ENCODE results near the gene NFYC.

Gene NFYC

DNA sequence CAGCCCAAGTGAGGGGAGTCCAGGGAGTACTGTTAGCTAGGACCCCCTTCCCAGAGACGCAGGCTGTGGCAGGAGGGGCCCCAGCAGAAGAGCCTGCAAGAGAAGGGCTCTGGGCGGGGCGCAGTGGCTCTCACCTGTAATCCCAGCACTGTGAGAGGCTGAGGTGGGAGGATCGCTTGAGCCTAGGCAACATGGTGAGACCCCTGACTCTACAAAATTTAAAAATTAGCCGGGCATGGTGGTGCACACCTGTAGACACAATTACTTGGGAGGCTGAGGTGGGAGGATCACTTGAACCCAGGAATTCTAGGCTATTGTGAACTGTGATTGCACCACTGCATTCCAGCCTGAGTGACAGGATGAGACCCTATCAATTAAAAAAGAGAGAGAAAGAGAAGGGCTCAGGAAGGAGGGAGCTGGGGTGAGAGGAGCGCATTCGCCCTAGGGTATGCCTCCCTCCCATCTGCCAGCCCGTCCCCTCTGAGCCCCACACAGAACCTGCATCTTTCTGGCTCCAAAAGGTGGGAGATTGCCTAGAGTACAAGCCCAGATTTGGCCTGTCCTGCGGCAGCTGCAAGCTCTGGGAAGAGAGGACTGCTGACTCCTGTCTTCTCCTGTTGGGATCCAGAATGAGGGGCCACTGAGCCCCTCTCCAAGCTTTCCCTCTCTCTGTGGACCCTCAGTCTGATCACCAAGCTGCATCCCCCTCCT, 95.6 kb downstream of the NFYC start:
- DNase-seq (ENCODE audit: low read depth, low spot score), result no peak
- TF ChIP-seq, protein P1, sequence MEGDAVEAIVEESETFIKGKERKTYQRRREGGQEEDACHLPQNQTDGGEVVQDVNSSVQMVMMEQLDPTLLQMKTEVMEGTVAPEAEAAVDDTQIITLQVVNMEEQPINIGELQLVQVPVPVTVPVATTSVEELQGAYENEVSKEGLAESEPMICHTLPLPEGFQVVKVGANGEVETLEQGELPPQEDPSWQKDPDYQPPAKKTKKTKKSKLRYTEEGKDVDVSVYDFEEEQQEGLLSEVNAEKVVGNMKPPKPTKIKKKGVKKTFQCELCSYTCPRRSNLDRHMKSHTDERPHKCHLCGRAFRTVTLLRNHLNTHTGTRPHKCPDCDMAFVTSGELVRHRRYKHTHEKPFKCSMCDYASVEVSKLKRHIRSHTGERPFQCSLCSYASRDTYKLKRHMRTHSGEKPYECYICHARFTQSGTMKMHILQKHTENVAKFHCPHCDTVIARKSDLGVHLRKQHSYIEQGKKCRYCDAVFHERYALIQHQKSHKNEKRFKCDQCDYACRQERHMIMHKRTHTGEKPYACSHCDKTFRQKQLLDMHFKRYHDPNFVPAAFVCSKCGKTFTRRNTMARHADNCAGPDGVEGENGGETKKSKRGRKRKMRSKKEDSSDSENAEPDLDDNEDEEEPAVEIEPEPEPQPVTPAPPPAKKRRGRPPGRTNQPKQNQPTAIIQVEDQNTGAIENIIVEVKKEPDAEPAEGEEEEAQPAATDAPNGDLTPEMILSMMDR (IDR thresholded peaks at IDR 0.05; ENCODE audit: low read depth, low read length), result no peak
- no peak overlapping the region for H3K4me3 ChIP-seq (ENCODE audit: low read depth, low read length)
- in situ Hi-C loops (cut with HindIII; ENCODE audit: low sequenced_read_pairs), result no loop called here

DNA sequence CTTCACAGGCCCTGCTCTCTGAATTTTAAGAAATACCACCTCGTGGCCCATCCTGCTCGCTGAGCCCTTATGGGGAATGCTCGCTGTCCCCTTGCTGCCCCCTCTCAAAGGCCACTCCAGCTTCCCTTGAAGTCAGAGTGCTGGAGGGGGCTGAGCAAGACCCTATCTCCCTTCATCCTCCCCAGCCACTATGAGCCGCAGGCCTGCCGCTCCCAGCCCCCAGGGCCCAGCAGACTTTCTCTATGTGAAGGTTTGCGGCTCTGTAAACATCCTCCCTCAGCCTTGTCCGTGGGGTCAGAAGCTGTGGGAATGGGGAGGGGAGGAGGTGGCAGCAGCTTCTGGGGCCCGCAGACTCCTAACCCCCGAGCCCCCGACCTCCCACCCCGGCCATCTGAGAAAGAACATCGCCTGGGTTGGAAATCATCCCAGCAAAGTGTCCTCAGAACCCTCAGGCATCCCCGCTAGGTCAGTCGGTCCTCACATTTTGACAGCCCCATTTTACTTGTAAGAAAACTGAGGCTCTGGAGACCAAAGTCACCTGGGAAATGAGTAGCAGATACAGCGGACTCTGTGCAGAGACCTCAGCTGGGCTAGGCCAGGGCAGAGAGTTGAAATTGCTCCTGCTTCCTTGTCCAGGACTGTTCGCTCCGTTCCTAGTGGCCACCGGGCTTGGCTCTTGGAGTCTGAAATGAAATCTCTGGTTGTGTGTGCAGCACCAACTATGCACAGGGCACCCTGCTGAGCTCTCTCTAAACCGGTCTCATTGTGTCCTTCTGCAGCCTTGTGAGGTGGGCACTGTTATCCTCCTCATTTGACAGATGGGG, 96.4 kb downstream of the NFYC start:
- in situ Hi-C loops (cut with HindIII; ENCODE audit: low sequenced_read_pairs), result no loop called here
- DNase-seq (ENCODE audit: low read depth, low spot score), result no peak
- TF ChIP-seq, protein P1 (IDR thresholded peaks at IDR 0.05; ENCODE audit: low read depth, low read length), result no peak
- H3K4me3 ChIP-seq (ENCODE audit: low read depth, low read length), result no peak overlapping the region

DNA sequence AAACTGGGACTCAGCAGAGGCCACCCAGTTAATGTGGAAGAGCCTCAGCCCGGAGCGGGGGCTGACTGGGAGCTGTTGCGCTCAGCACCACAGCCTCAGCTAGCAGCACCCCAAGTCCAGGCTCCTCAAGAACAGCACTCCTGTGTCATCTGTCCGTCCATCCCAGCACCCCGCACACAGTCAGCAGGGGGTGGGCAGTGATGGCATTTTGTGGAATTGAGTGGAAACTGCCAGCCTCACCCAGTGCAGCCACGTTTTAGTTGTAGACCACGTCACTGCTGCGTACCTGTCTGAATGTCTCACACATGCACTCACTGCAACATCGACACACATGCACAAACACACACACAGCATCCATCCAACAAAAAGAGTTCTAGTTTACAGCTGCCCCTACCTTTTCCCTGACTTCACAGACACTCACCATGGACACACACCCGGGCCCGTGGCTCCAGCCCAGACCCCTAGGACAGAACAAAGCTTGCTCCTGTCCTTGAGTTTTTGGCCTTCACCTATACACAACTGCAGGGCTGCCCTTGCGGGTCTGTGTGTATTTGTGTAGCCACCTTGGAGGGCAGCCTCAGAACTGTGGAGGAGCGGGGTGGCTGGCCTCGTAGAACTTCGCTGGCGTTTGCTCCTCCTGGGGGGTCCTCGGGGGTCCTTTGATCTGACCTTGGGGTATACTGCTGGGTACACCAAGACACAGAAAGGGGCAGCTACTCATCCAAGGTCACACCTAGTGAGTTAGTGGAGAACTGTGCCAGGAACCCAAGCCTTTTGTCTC, 97.2 kb downstream of the NFYC start:
- DNase-seq (ENCODE audit: low read depth, low spot score), result no peak

DNA sequence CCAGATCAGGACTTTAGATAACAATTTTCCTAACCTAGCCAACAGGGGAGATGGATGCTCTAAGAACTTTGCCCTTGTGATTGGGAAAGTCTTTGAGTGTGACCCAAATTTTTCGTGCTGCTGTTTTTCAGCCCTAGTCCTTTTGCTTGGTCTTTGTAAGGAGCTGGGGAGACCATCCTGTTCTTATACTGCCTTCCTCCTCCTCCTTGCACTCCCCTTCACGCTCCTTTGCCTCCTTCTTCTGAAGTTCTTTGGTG, 97.8 kb downstream of the NFYC start:
- TF ChIP-seq, protein P1 (IDR thresholded peaks at IDR 0.05; ENCODE audit: low read depth, low read length), result no peak
- no peak for DNase-seq (ENCODE audit: low read depth, low spot score)
- in situ Hi-C loops (cut with HindIII; ENCODE audit: low sequenced_read_pairs), result no loop called here
- H3K4me3 ChIP-seq (ENCODE audit: low read depth, low read length), result no peak overlapping the region

More for the DNA sequence above, 97.2 kb downstream of the NFYC start:
- no peak overlapping the region for H3K4me3 ChIP-seq (ENCODE audit: low read depth, low read length)
- TF ChIP-seq, protein P1 (IDR thresholded peaks at IDR 0.05; ENCODE audit: low read depth, low read length), result no peak
- in situ Hi-C loops (cut with HindIII; ENCODE audit: low sequenced_read_pairs), result no loop called here

DNA sequence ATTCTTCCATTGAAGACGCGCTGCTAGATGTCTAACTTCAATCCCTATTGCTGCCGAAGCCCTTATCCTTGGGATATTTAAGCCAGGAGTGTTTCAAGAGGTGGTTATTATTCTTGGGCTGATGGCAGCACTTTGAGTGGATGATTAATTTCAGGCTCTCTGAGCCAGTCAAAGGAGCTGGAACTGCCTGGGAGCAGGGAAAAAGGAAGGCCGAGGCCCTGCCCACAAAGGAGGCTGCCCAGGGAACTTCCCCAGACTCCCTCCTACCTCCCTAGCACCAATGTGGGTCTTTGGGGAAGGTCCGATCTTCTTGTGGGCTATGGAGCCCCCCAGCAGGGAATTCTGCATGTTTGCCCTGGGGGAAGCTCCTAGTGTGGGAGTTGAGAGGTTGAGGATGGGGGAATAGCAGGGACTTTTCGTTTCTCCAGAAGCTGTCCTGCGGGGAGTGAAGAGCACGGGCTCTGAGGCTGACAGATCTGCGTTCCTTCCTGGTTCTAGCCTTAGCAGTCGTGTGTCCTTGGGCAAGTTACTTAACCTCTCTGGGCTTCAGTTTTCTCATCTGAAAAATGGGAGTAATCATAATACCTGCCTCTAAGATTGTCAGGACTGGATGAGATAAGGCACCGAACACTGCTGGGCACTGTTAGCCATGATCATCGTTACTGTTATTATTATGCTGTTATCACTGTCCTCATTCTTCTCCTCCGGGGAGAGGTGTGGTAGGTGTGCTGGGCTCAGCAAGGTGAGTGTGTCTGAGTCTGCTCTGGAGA, 98.3 kb downstream of the NFYC start:
- H3K4me3 ChIP-seq (ENCODE audit: low read depth, low read length), result no peak overlapping the region
- in situ Hi-C loops (cut with HindIII; ENCODE audit: low sequenced_read_pairs), result no loop called here
- TF ChIP-seq, protein P1 (IDR thresholded peaks at IDR 0.05; ENCODE audit: low read depth, low read length), result no peak
- DNase-seq (ENCODE audit: low read depth, low spot score), result no peak

DNA sequence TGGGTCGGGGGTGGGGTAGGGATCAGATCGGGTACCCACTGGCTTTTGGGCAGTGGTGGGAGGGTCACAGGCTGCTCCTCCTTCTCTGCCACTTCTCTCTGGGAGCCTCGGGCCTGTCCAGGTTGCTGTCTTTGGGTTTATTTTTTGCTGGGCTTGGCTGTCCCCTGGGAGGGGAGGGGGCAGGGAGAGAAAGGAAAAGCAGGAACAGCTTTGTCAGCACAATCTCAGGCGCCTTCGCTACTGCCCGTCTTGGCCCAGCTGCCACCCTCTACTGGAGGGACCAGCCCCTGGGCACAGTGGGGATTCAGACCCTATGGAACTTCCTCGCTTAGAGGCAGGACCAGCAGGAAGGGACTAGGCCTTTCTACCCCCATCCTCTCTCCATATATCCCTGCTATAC, 100.5 kb downstream of the NFYC start:
- DNase-seq (ENCODE audit: low read depth, low spot score), result no peak
- in situ Hi-C loops (cut with HindIII; ENCODE audit: low sequenced_read_pairs), result no loop called here
- no peak overlapping the region for H3K4me3 ChIP-seq (ENCODE audit: low read depth, low read length)
- TF ChIP-seq, protein P1 (IDR thresholded peaks at IDR 0.05; ENCODE audit: low read depth, low read length), result no peak

Data from astrocyte of the spinal cord (primary cell).